HCT116 (cell line): Measurements from ENCODE around the gene HCRTR1. TPM values are rescaled to one million over a fixed set of nuclear protein-coding genes. Genes with fewer than 3 reads are reported as not detected.

Source experiments
- ATAC-seq: fragments of 200-7000 bp; cut with Tn5 transposase; 2 replicates; pipeline ENCODE4 v1.9.1; 2020; ENCODE audit warnings: mild to moderate bottlenecking, moderate library complexity
- BruUV-seq: library from RNA; stranded (reverse); fragments of 400-500 nt; replicated peaks from 2 replicates; lab custom pipeline; 2021; lab: Mats Ljungman, UMichigan
- CTCF ChIA-PET: fragments of 300-600 bp; sonication (Branson Sonifier 250); formaldehyde crosslinking; loops from one replicate; lab custom pipeline; 2021; ENCODE audit warnings: antibody characterized with exemption; lab: Charles Lee
- POLR2A ChIA-PET: fragments of 300-600, 350-600 bp; sonication (Branson Sonifier 250); formaldehyde crosslinking; loops from one replicate; lab custom pipeline; 2021; ENCODE audit warnings: antibody characterized with exemption; lab: Charles Lee
- RAD21 ChIA-PET, 2 experiments: fragments of 300-600 bp; sonication (Branson Sonifier 250); formaldehyde crosslinking; loops; one replicate each; lab custom pipeline; 2023; ENCODE audit warnings: low total read pairs in 2 of 2; ENCODE audit not compliant: uncharacterized antibody in 2 of 2, unreplicated experiment in 2 of 2, low non-redundant PET in 1 of 2; lab: Charles Lee
- DNase-seq: peaks from one replicate; pipeline ENCODE4 v3.0.0-alpha.2; 2010; ENCODE audit warnings: low read depth, low spot score
- H2AFZ ChIP-seq: fragments of 200-600 bp; shearing (Covaris generic), sonication (generic); 2 replicates; pipeline ENCODE4 v1.6.1; 2017; ENCODE audit warnings: low read depth, mixed run types, mixed read lengths, antibody characterized with exemption, low read length; ENCODE audit not compliant: poor library complexity, severe bottlenecking
- H3K27ac ChIP-seq: 2 replicates; pipeline ENCODE4 v1.5.1; 2012; ENCODE audit warnings: low read depth, low read length
- H3K27me3 ChIP-seq: fragments of 200-600 bp; sonication (generic); 2 replicates; pipeline ENCODE4 v1.6.1; 2016; ENCODE audit warnings: mixed run types, low read length, mixed read lengths; ENCODE audit not compliant: insufficient read depth
- H3K36me3 ChIP-seq, 2 experiments: fragments of 200-500 bp in 1 of 2; fragments of 200-600 bp in 1 of 2; sonication (Bioruptor generic) in 1 of 2; sonication (generic) in 1 of 2; 2 replicates each; pipeline versions ENCODE4 v1.5.1 to v1.6.1; 2014 to 2016; ENCODE audit warnings: low read length in 2 of 2, inconsistent platforms in 1 of 2, mixed read lengths in 1 of 2, mixed run types in 1 of 2; ENCODE audit not compliant: insufficient read depth in 2 of 2, control insufficient read depth in 1 of 2
- H3K4me1 ChIP-seq, 2 experiments: fragments of 200-600 bp in 1 of 2; sonication (generic) in 1 of 2; 2 replicates each; pipeline versions ENCODE4 v1.5.1 to v1.6.1; 2012 to 2017; ENCODE audit warnings: low read length in 2 of 2, inconsistent platforms in 1 of 2, mild to moderate bottlenecking in 1 of 2, mixed read lengths in 1 of 2, mixed run types in 1 of 2, moderate library complexity in 1 of 2; ENCODE audit not compliant: insufficient read depth in 2 of 2, control insufficient read depth in 1 of 2
- H3K4me2 ChIP-seq: fragments of 200-600 bp; sonication (generic); 2 replicates; pipeline ENCODE4 v1.6.1; 2017; ENCODE audit warnings: mixed run types, low read length, mixed read lengths
- H3K4me3 ChIP-seq, 2 experiments: fragments of 200-600 bp in 1 of 2; sonication (generic) in 1 of 2; replicated peaks in 1 of 2; 2 replicates each; pipeline ENCODE4 v1.5.1; 2011 to 2016; ENCODE audit warnings: low read length in 2 of 2, control low read depth in 1 of 2, low read depth in 1 of 2, mild to moderate bottlenecking in 1 of 2, mixed read lengths in 1 of 2, mixed run types in 1 of 2
- H3K79me2 ChIP-seq: fragments of 200-600 bp; sonication (generic); 2 replicates; pipeline ENCODE4 v1.6.1; 2017; ENCODE audit warnings: mild to moderate bottlenecking, mixed run types, low read length, moderate library complexity, mixed read lengths; ENCODE audit not compliant: insufficient read depth
- H3K9ac ChIP-seq: fragments of 200-600 bp; sonication (generic); 2 replicates; pipeline ENCODE4 v1.6.1; 2016; ENCODE audit warnings: low read length, mixed read lengths
- H3K9me2 ChIP-seq: fragments of 200-600 bp; sonication (generic), shearing (Covaris generic); 2 replicates; pipeline ENCODE4 v1.6.1; 2017; ENCODE audit warnings: mixed run types, mild to moderate bottlenecking, moderate library complexity; ENCODE audit not compliant: insufficient read depth
- H3K9me3 ChIP-seq, 2 experiments: fragments of 200-500 bp in 1 of 2; fragments of 200-600 bp in 1 of 2; sonication (Bioruptor generic) in 1 of 2; sonication (generic) in 1 of 2; 2 replicates each; pipeline ENCODE4 v1.6.1; 2014 to 2017; ENCODE audit warnings: low read length in 2 of 2, mixed read lengths in 2 of 2, inconsistent platforms in 1 of 2, low read depth in 1 of 2, mild to moderate bottlenecking in 1 of 2, mixed run types in 1 of 2, moderate library complexity in 1 of 2; ENCODE audit not compliant: control insufficient read depth in 1 of 2, insufficient read depth in 1 of 2
- H4K20me1 ChIP-seq: fragments of 200-600 bp; sonication (generic), shearing (Covaris generic); 2 replicates; pipeline ENCODE4 v1.6.1; 2017; ENCODE audit warnings: mixed run types, mild to moderate bottlenecking, moderate library complexity; ENCODE audit not compliant: insufficient read depth
- JUND ChIP-seq: IDR thresholded peaks from 2 replicates; pipeline ENCODE4 v1.6.1; 2012
- POLR2AphosphoS5 ChIP-seq: IDR thresholded peaks from 2 replicates; pipeline ENCODE4 v1.6.1; 2011; ENCODE audit warnings: mild to moderate bottlenecking, low read depth, low read length, moderate library complexity
- SIN3A ChIP-seq: IDR thresholded peaks from 2 replicates; pipeline ENCODE4 v1.6.1; 2012; ENCODE audit warnings: low read depth
- SRF ChIP-seq: IDR thresholded peaks from 2 replicates; pipeline ENCODE4 v1.6.1; 2012; ENCODE audit warnings: low read depth
- TCF7L2 ChIP-seq: IDR thresholded peaks from 2 replicates; pipeline ENCODE4 v1.7.0; 2011; ENCODE audit warnings: borderline replicate concordance, inconsistent platforms; ENCODE audit not compliant: insufficient read depth, insufficient read length; ENCODE audit errors: extremely low read depth
- YY1 ChIP-seq: IDR thresholded peaks from 2 replicates; pipeline ENCODE4 v1.6.1; 2011; ENCODE audit warnings: low read length, low read depth, moderate library complexity, mild to moderate bottlenecking; ENCODE audit not compliant: insufficient replicate concordance; ENCODE audit errors: extremely low read depth
- ZFX ChIP-seq: fragments of 450-650 bp; IDR thresholded peaks from 2 replicates; pipeline ENCODE4 v1.6.1; 2017
- ZNF274 ChIP-seq: fragments of 200-500 bp; sonication (Bioruptor generic); IDR thresholded peaks from 2 replicates; pipeline ENCODE4 v1.6.1; 2014; ENCODE audit warnings: mild to moderate bottlenecking, low read depth, low read length, inconsistent platforms
- intact Hi-C: fragments of 100-400 bp; cut with micrococcal nuclease; formaldehyde crosslinking; loops from 2 replicates; pipeline ENCODE4 v1.10.0; 2022
- total RNA-seq: library from RNA; stranded (reverse); gene quantifications from one replicate; pipeline ENCODE4 v1.2.1, GENCODE V29; 2021; ENCODE audit not compliant: unreplicated experiment
- TF ChIP-seq, protein P1 (sequence below): IDR thresholded peaks from 2 replicates; pipeline ENCODE4 v1.6.1; 2012
- TF ChIP-seq, protein P2 (sequence below): IDR thresholded peaks from 2 replicates; pipeline ENCODE4 v1.6.1; 2012; ENCODE audit warnings: low read depth
- TF ChIP-seq, protein P3 (sequence below): IDR thresholded peaks from 2 replicates; pipeline ENCODE4 v1.6.1; 2012

The HCRTR1 gene
- total RNA-seq, 1 experiment from 2014 or later = not detected

GRCh38 chr1:31655104-31655503 lies 37.6 kb downstream of the HCRTR1 start:
- intact Hi-C loops = no loop called here

More at GRCh38 chr1:31655104-31655503, 37.6 kb downstream of the HCRTR1 start:
- Histone ChIP-seq H3K9ac (no peak overlapping the region), H3K36me3 (no peaks in the 10 kb centered on the region), H4K20me1 (no peaks in the 10 kb centered on the region), H3K27ac (no peak overlapping the region), H3K9me3 (no peaks in the 10 kb centered on the region), H3K9me2 (no peaks in the 10 kb centered on the region), H3K79me2 (no peaks in the 10 kb centered on the region), H3K4me3 (no peak overlapping the region), H3K27me3 (no peaks in the 10 kb centered on the region), H2AFZ (no peak overlapping the region), H3K4me2 (no peak overlapping the region), H3K4me1 (no peaks in the 10 kb centered on the region)
- POLR2A ChIA-PET = no interaction called here
- RAD21 ChIA-PET = no interaction called here
- TF ChIP-seq ZFX = no peak
- no peak for TF ChIP-seq JUND
- TF ChIP-seq YY1 = no peak
- TF ChIP-seq, protein P1, sequence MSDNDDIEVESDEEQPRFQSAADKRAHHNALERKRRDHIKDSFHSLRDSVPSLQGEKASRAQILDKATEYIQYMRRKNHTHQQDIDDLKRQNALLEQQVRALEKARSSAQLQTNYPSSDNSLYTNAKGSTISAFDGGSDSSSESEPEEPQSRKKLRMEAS = no peak
- TF ChIP-seq SIN3A = no peak
- TF ChIP-seq SRF = no peak
- TF ChIP-seq TCF7L2 = no peak
- no peak for TF ChIP-seq ZNF274
- TF ChIP-seq, protein P2, sequence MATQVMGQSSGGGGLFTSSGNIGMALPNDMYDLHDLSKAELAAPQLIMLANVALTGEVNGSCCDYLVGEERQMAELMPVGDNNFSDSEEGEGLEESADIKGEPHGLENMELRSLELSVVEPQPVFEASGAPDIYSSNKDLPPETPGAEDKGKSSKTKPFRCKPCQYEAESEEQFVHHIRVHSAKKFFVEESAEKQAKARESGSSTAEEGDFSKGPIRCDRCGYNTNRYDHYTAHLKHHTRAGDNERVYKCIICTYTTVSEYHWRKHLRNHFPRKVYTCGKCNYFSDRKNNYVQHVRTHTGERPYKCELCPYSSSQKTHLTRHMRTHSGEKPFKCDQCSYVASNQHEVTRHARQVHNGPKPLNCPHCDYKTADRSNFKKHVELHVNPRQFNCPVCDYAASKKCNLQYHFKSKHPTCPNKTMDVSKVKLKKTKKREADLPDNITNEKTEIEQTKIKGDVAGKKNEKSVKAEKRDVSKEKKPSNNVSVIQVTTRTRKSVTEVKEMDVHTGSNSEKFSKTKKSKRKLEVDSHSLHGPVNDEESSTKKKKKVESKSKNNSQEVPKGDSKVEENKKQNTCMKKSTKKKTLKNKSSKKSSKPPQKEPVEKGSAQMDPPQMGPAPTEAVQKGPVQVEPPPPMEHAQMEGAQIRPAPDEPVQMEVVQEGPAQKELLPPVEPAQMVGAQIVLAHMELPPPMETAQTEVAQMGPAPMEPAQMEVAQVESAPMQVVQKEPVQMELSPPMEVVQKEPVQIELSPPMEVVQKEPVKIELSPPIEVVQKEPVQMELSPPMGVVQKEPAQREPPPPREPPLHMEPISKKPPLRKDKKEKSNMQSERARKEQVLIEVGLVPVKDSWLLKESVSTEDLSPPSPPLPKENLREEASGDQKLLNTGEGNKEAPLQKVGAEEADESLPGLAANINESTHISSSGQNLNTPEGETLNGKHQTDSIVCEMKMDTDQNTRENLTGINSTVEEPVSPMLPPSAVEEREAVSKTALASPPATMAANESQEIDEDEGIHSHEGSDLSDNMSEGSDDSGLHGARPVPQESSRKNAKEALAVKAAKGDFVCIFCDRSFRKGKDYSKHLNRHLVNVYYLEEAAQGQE = no peak
- no peak for TF ChIP-seq POLR2AphosphoS5
- TF ChIP-seq, protein P3, sequence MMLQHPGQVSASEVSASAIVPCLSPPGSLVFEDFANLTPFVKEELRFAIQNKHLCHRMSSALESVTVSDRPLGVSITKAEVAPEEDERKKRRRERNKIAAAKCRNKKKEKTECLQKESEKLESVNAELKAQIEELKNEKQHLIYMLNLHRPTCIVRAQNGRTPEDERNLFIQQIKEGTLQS = no peak
- CTCF ChIA-PET = no interaction called here
- BruUV-seq = no TSS peak
- no peak for DNase-seq
- ATAC-seq = no peak
